Lower leg skin (tissue), 3 donors: Measurements from ENCODE around the gene XCL2.
"Not testable (repeated sequence)": the region's sequence is repeated elsewhere in the genome, so short reads cannot be mapped to it uniquely, and the experiment has no call there.

Experiments used
- CTCF ChIP-seq, 3 donors: fragments of 450-650 bp; IDR thresholded peaks; one replicate each; pipeline ENCODE4 v1.5.1; 2016; ENCODE audit warnings: antibody characterized with exemption in 3 of 3, mild to moderate bottlenecking in 3 of 3, moderate library complexity in 2 of 3
- POLR2A ChIP-seq, 2 donors: fragments of 450-650 bp; IDR thresholded peaks; one replicate each; pipeline ENCODE4 v1.6.1; 2016 to 2017; ENCODE audit warnings: antibody characterized with exemption in 2 of 2, mild to moderate bottlenecking in 1 of 2, moderate library complexity in 1 of 2

- not testable (repeated sequence) for TF ChIP-seq CTCF, POLR2A (IDR thresholded peaks at IDR 0.05)
These were observed 2.7 kb upstream of the XCL2 start for GRCh38 chr1:168546553-168546895.
